ENCODE data around the gene PELI1.
A peak's percentile ranks its signal among the peaks of the same experiment; 100 is the strongest.

Gene PELI1

DNA sequence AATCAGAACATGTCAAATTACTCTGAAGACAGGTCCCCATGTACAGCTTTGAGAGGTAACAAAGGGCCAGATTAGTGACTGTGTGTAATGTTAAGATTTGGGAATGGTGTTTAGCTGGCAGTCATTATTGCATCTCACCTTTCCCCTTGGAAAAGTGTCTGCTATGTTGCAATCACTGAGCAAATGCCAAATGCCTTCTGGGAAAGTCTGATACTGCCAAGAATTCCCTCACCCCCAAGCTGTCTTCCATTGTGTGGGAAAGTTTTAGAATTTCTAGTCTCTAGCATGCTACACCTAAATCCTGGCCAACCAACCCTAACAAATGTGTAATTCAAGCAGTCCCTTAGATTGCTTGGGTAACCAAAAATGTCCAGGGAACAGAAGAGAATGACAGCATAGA is 13.6 kb upstream of the PELI1 start:
- no peak for DNase-seq (ENCODE audit: low read depth, low spot score)

DNA sequence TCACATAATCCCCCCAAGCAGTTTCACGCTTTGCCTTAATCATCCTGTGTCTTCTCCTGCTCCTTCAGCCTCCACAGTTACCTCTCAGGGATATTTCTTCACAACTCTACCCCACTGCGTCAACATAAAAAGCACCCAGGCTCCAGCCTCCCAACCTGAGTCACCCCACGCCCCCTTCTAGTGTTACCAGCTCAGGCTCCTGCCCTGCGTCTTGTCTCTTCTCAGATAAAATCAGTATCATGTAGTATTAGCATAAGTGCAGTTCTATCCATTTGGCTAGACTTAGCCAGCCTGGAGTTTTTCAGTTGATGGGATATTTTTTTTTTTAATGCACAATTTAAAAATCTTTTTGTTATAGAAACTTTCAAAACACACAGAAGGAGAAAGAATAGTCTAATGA is 9.6 kb upstream of the PELI1 start:
- no peak for DNase-seq (ENCODE audit: low read depth, low spot score)

DNA sequence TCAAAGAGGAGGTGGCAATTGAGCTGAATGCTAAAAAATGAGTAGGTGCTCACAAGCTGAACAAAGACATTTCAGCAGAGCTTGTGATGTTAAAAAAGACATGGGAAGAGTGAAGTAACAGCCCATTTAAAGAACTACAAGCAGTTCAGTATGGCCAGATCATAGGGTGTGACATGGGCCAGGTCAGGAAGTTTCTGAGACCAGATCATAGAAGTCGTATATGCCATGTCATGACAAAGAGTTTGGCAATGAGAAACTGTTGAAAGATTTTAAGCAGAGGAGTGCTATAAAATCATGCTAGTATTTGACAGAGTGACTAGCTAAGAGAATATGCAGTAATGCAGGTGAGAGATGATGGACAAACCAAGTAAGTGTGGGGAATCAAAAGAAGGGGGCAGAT is 7.3 kb upstream of the PELI1 start:
- DNase-seq (ENCODE audit: low read depth, low spot score): no peak

DNA sequence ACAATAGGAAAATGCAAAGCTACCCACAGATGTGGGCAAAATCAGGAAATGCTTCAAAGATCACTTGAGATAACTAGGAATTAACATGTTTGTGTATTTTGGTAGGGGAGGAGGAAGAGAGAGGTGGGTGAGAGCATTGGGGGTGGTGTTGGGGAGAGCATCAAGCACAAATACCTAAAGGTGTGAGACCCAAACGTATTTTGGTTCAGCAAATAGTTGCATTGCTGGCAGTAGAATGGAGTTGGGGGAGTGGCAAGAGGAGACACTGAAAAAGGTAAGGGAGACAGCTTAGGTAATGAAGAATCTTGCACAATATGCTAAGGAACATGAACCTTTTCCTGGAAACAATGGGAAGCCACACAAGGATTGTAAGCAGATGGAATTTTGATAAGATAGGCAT is 1.5 kb upstream of the PELI1 start:
- no peak for DNase-seq (ENCODE audit: low read depth, low spot score)

DNA sequence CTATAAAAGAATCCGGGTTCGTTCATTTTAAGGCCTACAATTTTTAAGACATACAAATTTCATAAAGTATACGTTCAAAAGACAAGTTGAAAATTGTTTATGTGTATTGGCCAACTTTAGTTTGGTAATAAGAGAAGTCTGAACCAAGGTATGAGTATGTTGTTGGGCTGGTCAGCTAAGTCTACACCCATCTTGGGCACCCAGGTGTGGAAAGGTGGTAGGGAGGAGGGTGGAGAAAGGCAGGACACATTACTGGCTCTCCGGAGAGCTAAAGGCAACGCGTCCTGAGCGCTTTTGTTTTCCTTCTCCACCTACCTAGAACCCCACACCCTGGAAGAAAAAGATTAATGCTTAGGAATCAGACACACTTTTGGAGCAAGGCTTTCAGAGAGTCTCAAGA is 899 bp upstream of the PELI1 start:
- no peak for DNase-seq (ENCODE audit: low read depth, low spot score)

DNA sequence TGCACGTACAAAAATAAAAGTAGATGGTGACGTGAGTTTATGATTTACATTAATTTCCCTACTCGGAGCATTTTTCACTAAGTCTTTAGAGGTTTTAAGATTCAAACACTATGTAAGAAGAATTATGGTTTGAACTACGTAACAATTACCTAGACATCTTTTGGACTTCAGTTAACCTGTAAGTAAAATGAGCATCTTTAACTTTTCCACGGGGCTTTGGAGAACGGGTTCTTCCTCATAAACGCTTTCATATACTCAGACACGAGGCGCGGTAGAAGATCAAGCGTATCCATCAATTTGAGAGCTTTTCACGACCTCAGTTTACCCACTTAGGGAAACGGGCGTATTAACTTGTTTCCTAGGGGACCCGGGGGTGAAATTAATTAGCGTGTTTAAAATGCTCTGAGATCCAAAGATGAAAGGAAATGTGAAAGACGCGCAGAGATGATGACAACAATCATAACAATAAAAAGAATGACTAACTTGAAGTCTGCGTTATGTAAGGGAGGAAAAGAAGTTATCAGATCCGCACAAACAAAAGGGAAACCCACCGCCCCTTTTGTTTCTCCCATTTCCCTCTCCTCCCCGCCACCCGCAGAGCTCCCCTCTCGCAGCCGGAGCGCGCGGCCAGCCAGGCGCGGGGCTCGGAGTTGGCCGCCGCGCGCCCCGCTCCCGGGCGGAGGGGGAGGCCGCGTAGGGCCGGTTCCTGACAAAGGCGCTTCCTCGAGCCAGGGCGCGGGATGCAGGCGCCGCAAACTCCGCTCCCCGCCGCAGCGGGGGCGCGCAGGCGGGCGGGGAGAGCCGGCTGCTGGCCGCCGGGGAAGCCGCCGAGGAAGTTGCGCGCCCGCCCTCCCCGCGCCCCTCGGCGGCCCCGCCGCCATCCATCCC is 807 bp downstream of the PELI1 start:
- DNase-seq (ENCODE audit: low read depth, low spot score): peak; percentile 43

DNA sequence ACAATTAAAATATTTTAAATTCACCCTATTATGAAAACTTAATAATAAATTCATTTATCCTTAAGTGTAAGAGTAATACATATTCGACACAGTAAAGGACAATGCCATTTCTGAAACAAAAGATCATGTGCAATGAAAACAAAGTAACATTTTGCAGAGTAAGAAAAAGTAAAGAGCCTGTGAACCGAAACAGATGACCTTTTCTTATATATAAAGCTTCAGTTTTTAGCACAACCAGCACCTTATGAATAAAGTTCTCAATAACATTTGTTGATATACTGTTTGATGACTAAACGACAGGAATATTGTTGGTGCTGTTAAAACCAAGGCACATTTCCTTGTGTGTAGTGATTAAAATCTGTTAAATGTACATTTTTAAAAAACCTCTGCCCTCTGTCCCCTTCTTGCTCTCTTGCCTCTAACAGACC is 1.5 kb downstream of the PELI1 start:
- DNase-seq (ENCODE audit: low read depth, low spot score): no peak

DNA sequence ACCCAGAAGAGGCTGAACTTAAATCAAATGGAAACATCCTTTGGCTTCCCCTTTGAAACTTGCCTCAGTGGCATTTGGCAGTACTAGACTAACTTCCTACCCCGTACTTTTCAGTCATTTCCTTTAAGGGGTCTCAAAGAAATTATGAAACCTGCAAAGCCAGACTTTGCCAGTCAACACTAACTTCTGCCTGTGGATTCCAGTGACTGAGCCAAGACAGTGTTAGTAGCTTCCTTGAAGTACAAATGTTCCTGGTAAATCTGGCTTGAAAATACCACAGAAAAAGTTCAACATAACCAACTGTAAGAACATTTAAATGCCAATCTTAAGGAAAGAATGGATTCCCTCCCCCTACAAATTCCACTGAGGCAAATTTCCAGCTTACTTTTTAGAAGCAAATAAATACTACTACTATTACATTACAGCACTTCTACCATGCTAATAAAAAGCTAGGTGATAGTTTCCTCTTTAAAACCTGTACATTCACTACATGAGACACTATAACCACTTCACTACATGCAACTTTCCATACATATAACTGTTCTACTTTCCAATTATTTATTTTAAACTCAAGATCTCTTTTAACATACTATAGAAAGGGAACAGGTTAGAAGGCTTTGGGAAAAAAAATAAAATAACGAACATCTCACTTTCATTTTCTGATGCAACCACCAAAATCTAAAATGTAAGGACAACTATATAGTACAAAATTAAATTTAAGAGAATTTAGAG is 2.4 kb downstream of the PELI1 start:
- no peak for DNase-seq (ENCODE audit: low read depth, low spot score)

DNA sequence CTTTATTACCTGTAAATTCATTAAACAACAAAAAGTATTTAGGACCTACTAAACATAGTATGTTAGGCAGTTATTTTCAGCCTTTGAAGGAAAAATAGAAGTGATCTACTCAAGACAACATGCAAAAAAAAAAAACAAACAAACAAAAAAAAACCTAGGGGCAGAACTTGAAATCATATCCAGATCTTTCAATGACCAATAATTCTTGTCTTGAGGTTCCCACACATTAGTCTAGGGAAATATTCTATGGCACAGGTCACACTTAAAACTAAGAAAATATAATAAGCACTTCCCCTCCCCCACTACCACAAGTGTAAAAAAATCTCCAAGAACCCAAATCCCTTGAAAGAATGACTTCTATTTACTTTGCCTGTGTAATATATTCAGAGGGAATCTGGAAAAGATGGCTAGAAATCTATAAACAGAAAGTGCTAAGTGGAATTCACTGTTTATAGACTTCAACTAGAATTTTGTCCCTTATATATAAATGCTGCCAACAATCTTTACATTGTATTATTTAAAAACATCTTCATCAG is 3.5 kb downstream of the PELI1 start:
- DNase-seq (ENCODE audit: low read depth, low spot score): no peak

DNA sequence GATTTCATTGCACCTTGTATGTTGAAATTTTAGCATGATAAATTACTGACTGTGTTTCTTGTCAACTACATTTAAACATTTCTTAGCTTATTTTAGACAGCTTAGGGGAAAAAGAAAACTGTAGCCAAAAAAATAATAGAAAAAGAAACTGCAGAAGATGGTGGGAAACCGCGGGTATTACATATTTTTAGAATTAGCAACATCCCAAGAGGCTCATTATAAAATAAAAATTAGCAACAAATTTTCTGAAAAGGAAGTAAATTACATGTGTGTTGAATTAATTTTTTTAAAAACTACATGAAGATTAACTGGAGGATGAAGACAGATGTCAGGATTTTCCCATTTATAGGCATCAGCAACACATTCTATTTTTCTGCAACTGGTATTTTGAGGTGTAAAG is 4.3 kb downstream of the PELI1 start:
- DNase-seq (ENCODE audit: low read depth, low spot score): no peak

DNA sequence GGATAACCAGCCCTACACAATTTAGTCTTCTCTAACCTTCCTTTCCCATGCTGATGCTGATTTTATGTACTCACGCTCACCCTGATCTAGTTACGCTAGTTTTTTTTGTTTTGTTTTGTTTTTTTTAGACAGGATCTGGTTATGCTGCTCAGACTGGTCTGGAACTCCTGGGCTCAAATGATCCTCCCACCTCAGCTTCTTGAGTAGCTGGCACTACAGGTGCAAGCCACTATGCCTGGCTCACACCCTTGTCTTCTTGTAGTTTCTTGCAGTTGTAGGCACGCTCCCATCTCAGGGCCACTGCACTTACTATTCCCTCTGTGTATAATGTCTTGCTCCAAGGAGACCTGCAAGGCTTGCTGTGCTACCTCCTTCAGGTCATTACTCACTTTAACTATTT is 6.2 kb downstream of the PELI1 start:
- DNase-seq (ENCODE audit: low read depth, low spot score): peak; percentile 28

DNA sequence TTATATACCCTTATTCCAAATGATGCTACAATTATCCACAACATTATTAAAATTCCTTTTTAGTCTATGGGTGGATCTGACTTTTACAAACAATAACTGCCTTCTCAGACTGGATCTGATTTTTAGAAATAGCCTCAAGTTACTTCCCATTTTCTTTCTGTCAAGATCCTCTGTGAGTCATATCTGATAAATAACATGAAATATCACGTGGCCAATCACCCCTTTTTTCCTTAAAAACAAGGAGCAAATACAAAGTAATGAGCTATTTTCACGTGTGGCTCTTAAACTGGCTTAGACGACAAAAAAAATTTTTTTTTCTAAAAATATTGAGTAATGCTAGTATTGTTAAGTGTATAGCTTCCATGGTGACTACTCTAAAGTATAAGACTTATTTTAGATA is 6.7 kb downstream of the PELI1 start:
- DNase-seq (ENCODE audit: low read depth, low spot score): no peak

DNA sequence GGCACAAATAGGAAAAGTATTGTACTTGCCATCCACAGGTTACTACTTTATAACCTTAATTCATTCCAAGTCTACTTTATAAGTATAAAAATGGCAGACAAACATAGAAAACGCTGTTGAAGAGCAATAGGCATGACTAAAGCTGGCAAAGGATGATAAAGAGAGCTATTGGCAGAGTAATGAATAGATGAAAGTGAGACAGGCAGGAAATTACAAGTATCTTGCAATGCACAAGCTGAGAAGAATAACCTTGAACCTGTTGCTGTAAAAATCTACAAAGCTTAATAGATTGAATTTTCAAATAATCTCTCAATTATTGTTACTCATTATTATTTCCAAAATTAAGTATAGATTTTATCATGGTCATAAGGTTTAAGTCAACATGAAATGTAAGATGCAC is 8.8 kb downstream of the PELI1 start:
- no peak for DNase-seq (ENCODE audit: low read depth, low spot score)

DNA sequence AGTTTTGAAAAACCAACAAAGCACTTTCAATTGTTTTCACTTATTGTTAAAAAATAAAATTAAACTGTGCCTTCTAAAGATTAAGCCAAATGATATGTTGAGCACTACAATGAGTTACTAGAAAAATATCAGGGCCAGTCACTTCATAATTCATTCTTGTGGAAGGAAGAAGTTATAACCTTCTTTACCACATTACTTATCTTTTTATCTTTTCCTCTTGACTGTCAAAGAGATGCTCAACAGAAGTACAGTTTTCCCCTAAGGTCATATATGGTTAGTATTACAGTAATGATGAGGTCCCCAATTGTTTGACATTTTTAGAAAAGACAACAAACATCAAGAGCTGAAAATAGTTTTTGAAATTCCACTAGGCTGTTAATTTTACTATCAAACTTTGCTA is 9.4 kb downstream of the PELI1 start:
- DNase-seq (ENCODE audit: low read depth, low spot score): no peak

DNA sequence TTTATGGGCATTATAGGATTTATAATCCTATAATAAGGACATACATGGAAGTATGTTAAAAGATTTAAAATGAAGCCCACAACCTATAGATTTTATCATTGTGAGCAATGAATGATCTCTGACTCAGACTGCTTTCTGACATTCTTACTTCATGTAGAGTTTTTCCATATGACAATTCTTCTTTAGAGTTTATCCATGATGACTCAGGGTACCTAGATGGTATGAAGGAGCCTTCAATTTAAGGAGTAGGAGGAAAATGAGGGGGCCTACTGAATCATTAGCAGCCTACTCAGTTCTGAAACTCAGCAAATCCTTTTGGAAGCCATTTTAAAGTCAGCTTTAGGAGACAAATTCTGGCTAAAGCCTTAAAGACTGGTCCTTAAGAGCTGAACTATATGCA is 10.4 kb downstream of the PELI1 start:
- no peak for DNase-seq (ENCODE audit: low read depth, low spot score)

DNA sequence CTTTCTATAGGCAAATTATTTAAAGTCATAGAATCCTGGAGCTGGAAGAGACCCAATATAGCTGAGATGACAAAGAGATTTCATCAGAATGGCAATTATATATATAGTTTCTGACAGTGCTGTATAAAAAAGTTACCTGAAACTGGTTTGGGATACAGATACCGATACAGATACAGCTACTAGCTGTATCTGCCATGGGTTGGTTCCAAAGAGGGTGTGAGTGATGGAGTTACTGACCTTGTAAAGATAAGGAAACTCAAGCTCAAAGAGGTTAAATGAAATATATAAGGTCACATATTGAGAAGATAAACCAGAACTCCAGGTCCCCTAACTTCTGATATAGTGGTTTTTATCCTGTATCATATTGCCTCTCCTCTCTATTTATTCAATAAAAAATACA is 10.9 kb downstream of the PELI1 start:
- DNase-seq (ENCODE audit: low read depth, low spot score): no peak

DNA sequence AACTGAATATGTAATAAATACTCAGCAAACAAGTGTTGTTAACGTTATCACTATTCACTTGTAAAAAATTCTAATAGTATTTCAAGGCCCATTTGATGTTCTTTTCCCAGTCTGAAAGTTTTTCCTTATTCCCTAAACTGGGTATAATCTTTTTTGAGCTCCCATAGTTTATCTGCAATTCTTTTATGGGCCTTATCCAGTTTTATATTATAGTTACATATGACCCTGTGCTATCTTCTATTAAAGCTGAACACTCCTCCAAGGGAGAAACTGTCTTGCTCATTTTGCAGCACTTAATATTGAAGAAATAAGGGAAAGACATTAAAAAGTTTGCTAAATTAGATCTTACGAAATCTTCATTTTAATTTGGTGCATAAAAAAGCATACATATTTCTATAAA is 13.9 kb downstream of the PELI1 start:
- no peak for DNase-seq (ENCODE audit: low read depth, low spot score)

DNA sequence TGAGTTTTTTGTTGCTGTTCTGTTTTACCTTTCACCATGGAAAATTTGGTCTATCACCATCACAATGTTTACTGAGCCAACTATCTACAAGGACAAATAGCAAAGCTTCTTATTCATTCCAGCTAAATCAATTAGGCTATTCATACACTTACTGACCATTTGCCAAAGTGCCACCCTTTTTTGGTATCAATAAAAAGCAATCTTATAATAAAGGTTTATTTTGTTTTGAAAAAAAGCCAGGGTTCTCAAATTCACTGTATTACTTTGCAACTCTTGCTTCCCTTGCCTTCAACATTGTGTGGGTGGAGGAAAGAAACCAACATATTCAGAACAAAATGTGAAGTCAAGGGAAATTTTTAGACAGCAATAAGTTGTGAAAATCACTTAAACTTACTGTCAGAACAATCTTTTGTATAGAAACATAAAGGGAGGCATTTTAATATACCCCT is 15.3 kb downstream of the PELI1 start:
- no peak for DNase-seq (ENCODE audit: low read depth, low spot score)

DNA sequence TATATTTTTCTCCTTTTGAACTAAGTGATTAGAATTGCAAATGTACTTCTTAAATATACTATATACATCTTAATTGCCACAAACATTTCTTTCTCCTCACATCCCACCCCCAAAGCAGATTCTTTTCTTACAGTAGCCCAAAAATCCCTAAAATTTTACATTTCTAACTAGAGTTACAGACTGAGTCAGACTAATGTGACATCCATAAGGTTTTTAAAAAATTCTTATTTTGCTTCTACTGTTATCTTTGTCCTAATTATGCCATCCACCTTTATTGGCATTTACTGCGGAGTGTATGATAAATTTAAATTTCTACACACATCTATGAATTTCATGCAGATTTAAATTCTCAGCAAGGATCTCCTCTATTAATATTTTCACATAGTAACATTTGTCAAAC is 15.8 kb downstream of the PELI1 start:
- DNase-seq (ENCODE audit: low read depth, low spot score): no peak

DNA sequence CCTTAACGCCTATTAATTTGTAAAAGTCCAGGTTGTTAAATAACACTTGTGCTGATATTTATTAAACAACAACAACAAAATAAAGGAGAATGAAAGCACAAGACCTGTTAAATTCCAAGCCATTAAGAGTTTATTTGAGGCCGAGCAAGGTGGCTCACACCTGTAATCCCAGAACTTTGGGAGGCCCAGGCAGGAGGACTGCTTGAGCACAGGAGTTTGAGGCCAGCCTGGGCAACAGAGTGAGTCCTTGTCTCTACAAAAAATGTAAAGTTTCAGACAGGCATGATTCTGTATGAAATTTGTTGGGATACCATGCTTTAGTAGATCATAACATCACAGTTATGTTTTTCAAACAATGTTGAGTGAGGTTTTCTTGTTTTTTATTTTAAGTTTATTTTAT is 17.1 kb downstream of the PELI1 start:
- DNase-seq (ENCODE audit: low read depth, low spot score): no peak

DNA sequence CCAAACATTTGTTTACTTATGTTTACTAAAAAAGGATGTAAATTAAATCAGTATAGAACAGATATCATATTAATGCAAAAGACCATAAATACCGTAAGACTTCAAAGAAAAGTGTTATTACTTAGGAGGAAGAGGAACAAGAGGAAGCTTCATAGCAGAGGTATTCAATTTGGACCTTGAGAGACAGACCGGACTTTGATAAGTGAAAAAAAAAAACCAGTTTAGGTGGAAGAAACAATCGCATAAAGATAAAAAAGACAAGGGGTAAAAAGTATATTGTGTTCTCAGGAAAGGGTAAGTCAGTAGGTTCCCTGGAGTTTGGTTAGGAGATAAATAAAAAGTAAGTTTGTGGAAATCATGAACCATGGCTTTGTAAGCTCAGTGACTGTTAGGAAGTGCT is 17.6 kb downstream of the PELI1 start:
- DNase-seq (ENCODE audit: low read depth, low spot score): no peak

DNA sequence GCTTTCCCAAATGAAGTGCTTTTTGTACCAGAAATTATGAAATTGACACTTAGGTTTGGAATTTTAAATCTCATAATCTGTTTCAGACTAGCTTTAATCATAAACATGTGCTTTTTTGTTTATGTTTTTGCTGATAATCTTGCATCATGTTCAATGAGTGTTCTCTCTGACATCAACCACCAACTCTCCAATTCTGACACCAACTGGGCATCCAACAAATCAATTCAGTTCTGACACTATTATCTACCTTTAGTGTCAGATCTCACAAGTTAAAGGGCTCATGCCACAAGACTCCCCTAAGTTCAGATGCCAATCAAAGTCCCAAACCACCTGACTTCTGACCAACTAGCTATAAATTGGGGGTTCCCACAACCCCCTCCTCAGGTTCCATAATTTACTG is 19.6 kb downstream of the PELI1 start:
- DNase-seq (ENCODE audit: low read depth, low spot score): no peak

DNA sequence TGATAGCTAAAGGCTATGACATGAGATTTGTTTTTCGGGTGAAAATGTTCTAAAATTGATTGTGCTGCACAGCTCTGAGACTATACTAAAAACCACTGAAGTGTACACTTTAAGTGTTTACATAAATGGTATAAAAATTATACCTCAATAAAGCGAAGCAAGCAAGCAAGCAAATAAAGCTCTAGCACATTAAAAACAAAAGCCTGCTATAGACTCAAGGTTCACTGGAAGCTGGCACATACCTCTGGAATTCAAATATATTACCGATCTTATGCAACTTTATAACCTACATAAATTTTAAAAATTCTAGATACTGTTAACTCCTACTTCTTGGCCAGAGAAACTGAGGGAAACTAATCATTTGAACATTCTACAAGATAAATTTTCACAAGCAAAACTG is 20.1 kb downstream of the PELI1 start:
- no peak for DNase-seq (ENCODE audit: low read depth, low spot score)
